Cerebellar nuclear complex (tissue), 1 donor: ENCODE measurements around the gene UMAD1.
"Not testable (repeated sequence)": the region's sequence is repeated elsewhere in the genome, so short reads cannot be mapped to it uniquely, and the experiment has no call there.

ENCODE experiments used
- DNase-seq, 2 experiments: peaks; one replicate each; lab custom pipeline; 2025; lab: John Stamatoyannopoulos, UW

UMAD1 gene

GRCh38 chr7:7798510-7798909 lies 158.0 kb downstream of the UMAD1 start:
- DNase-seq: no peak

- no peak for DNase-seq
Measured at GRCh38 chr7:7799138-7799537, 158.6 kb downstream of the UMAD1 start.

- DNase-seq: no peak
Measured at GRCh38 chr7:7802531-7802930, 162.0 kb downstream of the UMAD1 start.

- no peak for DNase-seq
Measured at GRCh38 chr7:7803715-7804178, 163.2 kb downstream of the UMAD1 start.

GRCh38 chr7:7804822-7805221 lies 164.3 kb downstream of the UMAD1 start:
- DNase-seq: not testable (repeated sequence)

- DNase-seq: no peak
Measured at GRCh38 chr7:7805511-7806153, 165.1 kb downstream of the UMAD1 start.

- no peak for DNase-seq
Measured at GRCh38 chr7:7808156-7808555, 167.6 kb downstream of the UMAD1 start.

GRCh38 chr7:7808626-7809025 lies 168.1 kb downstream of the UMAD1 start:
- DNase-seq: no peak

- DNase-seq: no peak
Measured at GRCh38 chr7:7810380-7810779, 169.8 kb downstream of the UMAD1 start.

GRCh38 chr7:7810826-7811225 lies 170.3 kb downstream of the UMAD1 start:
- DNase-seq: no peak

- peak in 1 of 2 experiments; percentile 9 for DNase-seq
Measured at GRCh38 chr7:7812112-7812511, 171.6 kb downstream of the UMAD1 start.

- DNase-seq: no peak
Measured at GRCh38 chr7:7815395-7815794, 174.8 kb downstream of the UMAD1 start.

GRCh38 chr7:7816084-7816483 lies 175.5 kb downstream of the UMAD1 start:
- DNase-seq: no peak

- no peak for DNase-seq
Measured at GRCh38 chr7:7816816-7817536, 176.4 kb downstream of the UMAD1 start.

- no peak for DNase-seq
Measured at GRCh38 chr7:7817748-7818147, 177.2 kb downstream of the UMAD1 start.

GRCh38 chr7:7818179-7818578 lies 177.6 kb downstream of the UMAD1 start:
- DNase-seq: not testable (repeated sequence)

- no peak for DNase-seq
Measured at GRCh38 chr7:7819442-7820247, 179.1 kb downstream of the UMAD1 start.

GRCh38 chr7:7820409-7820808 lies 179.9 kb downstream of the UMAD1 start:
- DNase-seq: no peak

GRCh38 chr7:7820939-7821338 lies 180.4 kb downstream of the UMAD1 start:
- no peak for DNase-seq

- DNase-seq: no peak
Measured at GRCh38 chr7:7821517-7821916, 181.0 kb downstream of the UMAD1 start.

GRCh38 chr7:7825294-7825693 lies 184.7 kb downstream of the UMAD1 start:
- not testable (repeated sequence) for DNase-seq

GRCh38 chr7:7829667-7830066 lies 189.1 kb downstream of the UMAD1 start:
- no peak for DNase-seq
